ENCODE measurements around the gene MORN5.

- TF ChIP-seq CTCF (IDR thresholded peaks at IDR 0.05) (no peak), POLR2A (IDR thresholded peaks at IDR 0.05) (no peak)
Measured at GRCh38 chr9:122229485-122229837, 69.8 kb downstream of the MORN5 start.
